Peyer's patch (tissue), 4 donors: ENCODE measurements around the gene ATP6AP1. TPM values are rescaled to one million over a fixed set of nuclear protein-coding genes. Genes with fewer than 3 reads are reported as not detected.

ENCODE experiments used
- DNase-seq, 3 donors: peaks; one replicate each; pipeline ENCODE4 v3.0.0-alpha.2; 2017 to 2019
- H3K27ac ChIP-seq, 4 donors: fragments of 200-600 bp; sonication (generic); one replicate each; pipeline ENCODE4 v1.5.1; 2016 to 2019
- H3K27me3 ChIP-seq, 2 donors: fragments of 200-600 bp; sonication (generic); one replicate each; pipeline ENCODE4 v1.5.1; 2019
- H3K36me3 ChIP-seq, 3 donors: fragments of 200-600 bp; sonication (generic); one replicate each; pipeline ENCODE4 v1.5.1; 2016 to 2019
- H3K4me1 ChIP-seq, 4 donors: fragments of 200-600 bp; sonication (generic); one replicate each; pipeline ENCODE4 v1.5.1; 2016 to 2019
- H3K4me3 ChIP-seq, 4 donors: fragments of 200-600 bp; sonication (generic); 1 replicate in 3 of 4; 2 replicates in 1 of 4; pipeline ENCODE4 v1.5.1; 2016 to 2019; ENCODE audit warnings: mild to moderate bottlenecking in 1 of 4
- H3K9me3 ChIP-seq, 4 donors: fragments of 200-600 bp; sonication (generic); one replicate each; pipeline ENCODE4 v1.5.1; 2016 to 2019; ENCODE audit warnings: mild to moderate bottlenecking in 1 of 4
- POLR2A ChIP-seq, 2 donors: fragments of 450-650 bp; IDR thresholded peaks; one replicate each; pipeline ENCODE4 v1.5.1; 2017; ENCODE audit warnings: antibody characterized with exemption in 2 of 2, mild to moderate bottlenecking in 2 of 2, moderate library complexity in 2 of 2
- total RNA-seq, 4 donors: library from RNA; depleted of rRNA; stranded (reverse); fragments of >200 nt; gene quantifications; one replicate each; pipeline ENCODE4 v1.1.0, GENCODE V29; 2016
- TF ChIP-seq, protein P1 (sequence below), 6 experiments: fragments of 450-650 bp in 4 of 6; fragments of 200-600 bp in 2 of 6; sonication (generic) in 1 of 6; IDR thresholded peaks; one replicate each; pipeline ENCODE4 v1.5.1; 2017 to 2019; ENCODE audit warnings: antibody characterized with exemption in 6 of 6, mild to moderate bottlenecking in 3 of 6, moderate library complexity in 1 of 6

The ATP6AP1 gene
- total RNA-seq, 4 donors from 2014 or later, result 11.6 to 80.0 (median 54.9) TPM

DNA sequence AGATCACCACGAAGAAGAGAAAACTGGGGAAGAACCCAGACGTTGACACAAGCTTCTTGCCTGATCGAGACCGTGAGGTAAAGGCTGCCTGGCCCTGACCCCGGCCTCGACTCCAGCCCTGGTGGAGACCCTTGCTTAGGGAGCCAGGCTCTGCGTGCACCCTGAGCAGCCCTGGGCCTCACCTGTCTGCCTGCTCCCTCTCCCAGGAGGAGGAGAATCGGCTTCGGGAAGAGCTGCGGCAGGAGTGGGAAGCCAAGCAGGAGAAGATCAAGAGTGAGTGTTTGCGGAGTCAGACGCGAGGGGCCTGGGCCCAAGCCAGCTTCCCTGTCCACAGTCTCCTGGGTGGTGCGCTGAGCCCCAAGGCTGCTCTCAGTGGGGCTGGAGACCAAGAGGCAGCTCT, 20.0 kb downstream of the ATP6AP1 start:
- no peak for DNase-seq
- H3K27ac ChIP-seq, result no peak overlapping the region
- H3K27me3 ChIP-seq, result no peaks in the 10 kb centered on the region
- no peaks in the 10 kb centered on the region for H3K9me3 ChIP-seq
- TF ChIP-seq POLR2A (IDR thresholded peaks at IDR 0.05), result no peak
- TF ChIP-seq, protein P1, sequence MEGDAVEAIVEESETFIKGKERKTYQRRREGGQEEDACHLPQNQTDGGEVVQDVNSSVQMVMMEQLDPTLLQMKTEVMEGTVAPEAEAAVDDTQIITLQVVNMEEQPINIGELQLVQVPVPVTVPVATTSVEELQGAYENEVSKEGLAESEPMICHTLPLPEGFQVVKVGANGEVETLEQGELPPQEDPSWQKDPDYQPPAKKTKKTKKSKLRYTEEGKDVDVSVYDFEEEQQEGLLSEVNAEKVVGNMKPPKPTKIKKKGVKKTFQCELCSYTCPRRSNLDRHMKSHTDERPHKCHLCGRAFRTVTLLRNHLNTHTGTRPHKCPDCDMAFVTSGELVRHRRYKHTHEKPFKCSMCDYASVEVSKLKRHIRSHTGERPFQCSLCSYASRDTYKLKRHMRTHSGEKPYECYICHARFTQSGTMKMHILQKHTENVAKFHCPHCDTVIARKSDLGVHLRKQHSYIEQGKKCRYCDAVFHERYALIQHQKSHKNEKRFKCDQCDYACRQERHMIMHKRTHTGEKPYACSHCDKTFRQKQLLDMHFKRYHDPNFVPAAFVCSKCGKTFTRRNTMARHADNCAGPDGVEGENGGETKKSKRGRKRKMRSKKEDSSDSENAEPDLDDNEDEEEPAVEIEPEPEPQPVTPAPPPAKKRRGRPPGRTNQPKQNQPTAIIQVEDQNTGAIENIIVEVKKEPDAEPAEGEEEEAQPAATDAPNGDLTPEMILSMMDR (IDR thresholded peaks at IDR 0.05), result no peak
- peaks cover 0 to 10% (median 1%) of the 10 kb centered on the region in 4 donors for H3K4me1 ChIP-seq
- peaks cover 0 to 22% (median 0%) of the 10 kb centered on the region in 3 donors for H3K36me3 ChIP-seq
- no peak overlapping the region for H3K4me3 ChIP-seq

DNA sequence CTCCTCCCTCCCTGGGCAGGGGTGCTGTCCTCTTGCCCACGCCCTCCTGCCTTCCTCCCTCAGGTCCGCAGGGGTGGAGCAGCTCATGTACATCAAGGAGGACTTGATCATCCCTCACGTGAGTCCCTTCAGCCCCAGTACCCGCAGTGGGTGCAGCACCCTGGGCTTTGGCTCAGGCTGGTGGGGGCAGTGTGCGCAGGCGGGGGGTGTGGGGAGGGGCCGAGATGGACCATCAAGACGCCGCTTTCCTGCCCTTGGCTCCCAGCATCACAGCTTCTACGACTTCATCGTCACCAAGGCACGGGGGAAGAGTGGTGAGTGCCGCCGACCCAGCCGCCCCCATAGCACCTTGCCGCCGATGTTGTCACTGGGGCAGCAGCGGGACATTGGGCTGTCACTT, 21.1 kb downstream of the ATP6AP1 start:
- H3K9me3 ChIP-seq, result no peaks in the 10 kb centered on the region
- no peak for DNase-seq
- peaks cover 0 to 8% (median 0%) of the 10 kb centered on the region in 4 donors for H3K4me1 ChIP-seq
- no peak overlapping the region for H3K4me3 ChIP-seq
- no peak overlapping the region for H3K27ac ChIP-seq
- TF ChIP-seq, protein P1 (IDR thresholded peaks at IDR 0.05), result no peak
- TF ChIP-seq POLR2A (IDR thresholded peaks at IDR 0.05), result no peak
- no peaks in the 10 kb centered on the region for H3K27me3 ChIP-seq
- H3K36me3 ChIP-seq, result peaks cover 0 to 22% (median 0%) of the 10 kb centered on the region in 3 donors

DNA sequence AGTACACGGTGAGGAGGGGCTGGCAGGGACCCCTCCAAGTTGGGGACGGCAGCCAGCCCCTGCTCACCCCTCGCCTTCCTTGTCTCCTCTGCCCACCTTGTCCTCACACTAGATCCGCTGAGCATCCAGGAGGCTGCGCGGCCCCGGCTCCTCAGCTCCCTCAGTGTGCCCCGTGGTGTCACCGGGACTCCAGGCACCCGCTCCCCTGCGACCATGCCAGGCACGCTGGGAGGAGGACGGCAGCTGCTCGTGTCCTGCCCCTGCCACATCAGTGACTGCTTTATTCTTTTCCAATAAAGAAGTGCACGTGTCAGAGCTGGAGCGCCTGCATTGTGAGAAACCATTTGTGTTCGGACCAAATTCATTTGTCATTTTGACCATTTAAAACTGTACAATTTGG, 21.8 kb downstream of the ATP6AP1 start:
- no peak for DNase-seq
- peaks cover 0 to 22% (median 0%) of the 10 kb centered on the region in 3 donors for H3K36me3 ChIP-seq
- no peaks in the 10 kb centered on the region for H3K9me3 ChIP-seq
- no peaks in the 10 kb centered on the region for H3K27me3 ChIP-seq
- H3K4me3 ChIP-seq, result no peak overlapping the region
- no peak overlapping the region for H3K27ac ChIP-seq
- TF ChIP-seq POLR2A (IDR thresholded peaks at IDR 0.05), result no peak
- TF ChIP-seq, protein P1 (IDR thresholded peaks at IDR 0.05), result no peak
- H3K4me1 ChIP-seq, result peaks cover 0 to under 1% (median 0%) of the 10 kb centered on the region in 4 donors

DNA sequence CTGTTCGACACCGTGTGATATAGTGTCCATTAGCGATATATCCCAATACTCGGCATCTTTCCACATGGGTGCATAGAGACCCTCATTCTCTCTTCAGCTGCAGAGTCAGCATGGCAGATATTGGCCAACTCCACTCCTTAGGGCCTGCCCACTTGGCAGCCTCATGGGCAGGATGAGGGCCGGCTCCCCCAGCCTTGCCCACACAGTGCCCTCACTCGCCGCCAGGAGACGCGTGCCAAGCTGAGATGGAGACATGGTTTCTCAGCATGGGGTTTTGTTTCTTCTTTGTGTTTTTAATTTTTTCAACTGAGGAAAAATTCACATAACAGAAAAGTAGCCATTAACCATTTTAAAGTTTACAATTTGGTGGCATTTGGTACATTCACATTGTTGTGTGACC, 24.3 kb downstream of the ATP6AP1 start:
- H3K27ac ChIP-seq, result no peak overlapping the region
- no peak for DNase-seq
- no peaks in the 10 kb centered on the region for H3K9me3 ChIP-seq
- no peaks in the 10 kb centered on the region for H3K4me1 ChIP-seq
- TF ChIP-seq POLR2A (IDR thresholded peaks at IDR 0.05), result no peak
- TF ChIP-seq, protein P1 (IDR thresholded peaks at IDR 0.05), result no peak
- H3K4me3 ChIP-seq, result no peak overlapping the region
- H3K27me3 ChIP-seq, result no peaks in the 10 kb centered on the region
- peaks cover 0 to 22% (median 0%) of the 10 kb centered on the region in 3 donors for H3K36me3 ChIP-seq

DNA sequence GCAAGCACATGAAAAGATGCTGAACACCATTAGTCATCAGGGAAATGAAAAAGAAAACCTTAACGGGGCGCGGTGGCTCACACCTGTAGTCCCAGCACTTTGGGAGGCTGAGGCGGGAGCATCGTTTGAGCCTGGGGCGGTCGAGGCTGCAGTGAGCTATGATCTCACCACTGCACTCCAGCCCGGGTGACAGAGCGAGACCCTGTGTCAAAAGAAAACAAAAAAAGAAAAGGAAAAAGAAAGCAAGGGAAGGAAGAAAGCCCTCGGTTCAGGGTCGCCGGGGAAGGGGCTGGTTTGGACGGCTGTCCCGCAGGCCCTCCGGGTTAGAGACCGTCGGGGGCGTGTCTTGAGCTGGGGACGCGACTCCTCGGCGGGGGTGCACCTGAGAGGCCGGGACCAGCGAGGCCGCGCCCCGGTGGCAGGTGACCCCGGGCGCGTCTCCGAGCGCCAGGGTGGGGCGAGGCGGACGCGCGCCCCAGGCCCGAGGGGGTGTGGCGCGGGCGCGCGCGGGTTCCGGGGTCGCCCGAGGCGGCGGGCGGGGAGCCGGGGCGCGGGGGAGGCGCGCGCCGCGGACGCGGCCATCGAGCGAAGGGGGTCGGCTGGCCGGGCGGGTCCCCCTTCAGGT, 29.1 kb downstream of the ATP6AP1 start:
- TF ChIP-seq, protein P1 (IDR thresholded peaks at IDR 0.05), result no peak
- no peak for TF ChIP-seq POLR2A (IDR thresholded peaks at IDR 0.05)
- peak overlapping the region; percentile 66 to 72 (median 70) for H3K4me3 ChIP-seq
- no peaks in the 10 kb centered on the region for H3K36me3 ChIP-seq
- no peaks in the 10 kb centered on the region for H3K9me3 ChIP-seq
- peak overlapping the region; percentile 54 to 87 (median 75) for H3K27ac ChIP-seq
- peak; percentile 67 to 82 (median 70) for DNase-seq
- H3K27me3 ChIP-seq, result no peaks in the 10 kb centered on the region
- H3K4me1 ChIP-seq, result peaks cover 0 to 3% (median 2%) of the 10 kb centered on the region in 4 donors
